ENCODE data around the gene OLA1. TPM values are rescaled to one million over a fixed set of nuclear protein-coding genes. Genes with fewer than 3 reads are reported as not detected.

The OLA1 gene
- total and polyA plus RNA-seq, 2 of the 13 experiments (the other 11 are each of a cell fraction or from before 2014, with no cell fraction given): 153 to 241 TPM

DNA sequence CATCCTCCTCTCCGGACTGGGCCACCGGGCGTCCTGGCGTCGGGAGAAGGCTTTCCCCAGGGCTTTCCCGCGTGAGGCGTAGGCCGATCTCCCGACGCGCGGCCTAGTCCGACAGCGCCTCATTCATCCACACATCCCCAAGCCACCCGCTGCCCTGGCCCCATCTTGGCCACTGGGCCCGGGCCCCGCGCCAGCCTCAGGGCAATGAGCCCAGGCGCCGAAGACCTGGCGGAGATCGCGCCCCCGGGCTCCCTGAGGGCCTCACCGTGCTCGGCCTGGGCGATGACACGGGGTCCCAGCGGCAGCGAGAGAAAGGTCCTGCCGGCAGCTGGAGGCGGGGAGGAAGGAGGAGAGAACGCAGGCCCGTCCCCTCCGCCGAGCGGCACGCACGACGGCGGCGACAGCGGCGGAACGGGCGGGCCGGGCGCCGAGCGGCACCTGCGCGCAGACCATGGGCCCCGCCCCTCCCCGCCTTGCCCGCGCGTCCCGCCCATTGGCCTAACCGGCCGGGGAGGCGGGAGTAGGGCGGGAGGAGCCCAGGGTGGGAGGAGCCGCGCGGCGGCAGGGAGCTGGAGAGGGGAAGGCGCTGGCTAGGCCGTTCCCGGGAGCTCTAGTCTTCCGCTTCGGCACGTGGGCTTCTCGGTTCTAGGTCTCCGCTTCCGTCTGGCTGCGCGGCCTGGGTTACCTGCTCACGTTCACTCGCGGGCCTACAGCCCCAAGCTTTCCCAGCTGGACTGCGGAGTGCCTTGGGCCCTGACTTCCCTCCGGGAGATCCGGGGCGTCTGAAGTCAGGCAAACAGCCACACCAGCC lies at the start of gene OLA1 (continued):
- TF ChIP-seq MAF1 (CRISPR knock-in tag; IDR thresholded peaks at IDR 0.05; ENCODE audit: borderline replicate concordance): no peak; the same call in 1 of the 2 replicates
- TF ChIP-seq REL (CRISPR knock-in tag; conservative IDR thresholded peaks at IDR 0.05): peak; percentile 92; the same call in 1 of the 2 replicates
- TF ChIP-seq KDM1A (CRISPR knock-in tag; IDR thresholded peaks at IDR 0.05): no peak
- TF ChIP-seq HIVEP1 (CRISPR knock-in tag; IDR thresholded peaks at IDR 0.05): peak; percentile 91
- TF ChIP-seq, protein P1, sequence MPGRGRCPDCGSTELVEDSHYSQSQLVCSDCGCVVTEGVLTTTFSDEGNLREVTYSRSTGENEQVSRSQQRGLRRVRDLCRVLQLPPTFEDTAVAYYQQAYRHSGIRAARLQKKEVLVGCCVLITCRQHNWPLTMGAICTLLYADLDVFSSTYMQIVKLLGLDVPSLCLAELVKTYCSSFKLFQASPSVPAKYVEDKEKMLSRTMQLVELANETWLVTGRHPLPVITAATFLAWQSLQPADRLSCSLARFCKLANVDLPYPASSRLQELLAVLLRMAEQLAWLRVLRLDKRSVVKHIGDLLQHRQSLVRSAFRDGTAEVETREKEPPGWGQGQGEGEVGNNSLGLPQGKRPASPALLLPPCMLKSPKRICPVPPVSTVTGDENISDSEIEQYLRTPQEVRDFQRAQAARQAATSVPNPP (CRISPR knock-in tag; IDR thresholded peaks at IDR 0.05): peak; percentile 71; the same call in 1 of the 2 replicates
- TF ChIP-seq, protein P2, sequence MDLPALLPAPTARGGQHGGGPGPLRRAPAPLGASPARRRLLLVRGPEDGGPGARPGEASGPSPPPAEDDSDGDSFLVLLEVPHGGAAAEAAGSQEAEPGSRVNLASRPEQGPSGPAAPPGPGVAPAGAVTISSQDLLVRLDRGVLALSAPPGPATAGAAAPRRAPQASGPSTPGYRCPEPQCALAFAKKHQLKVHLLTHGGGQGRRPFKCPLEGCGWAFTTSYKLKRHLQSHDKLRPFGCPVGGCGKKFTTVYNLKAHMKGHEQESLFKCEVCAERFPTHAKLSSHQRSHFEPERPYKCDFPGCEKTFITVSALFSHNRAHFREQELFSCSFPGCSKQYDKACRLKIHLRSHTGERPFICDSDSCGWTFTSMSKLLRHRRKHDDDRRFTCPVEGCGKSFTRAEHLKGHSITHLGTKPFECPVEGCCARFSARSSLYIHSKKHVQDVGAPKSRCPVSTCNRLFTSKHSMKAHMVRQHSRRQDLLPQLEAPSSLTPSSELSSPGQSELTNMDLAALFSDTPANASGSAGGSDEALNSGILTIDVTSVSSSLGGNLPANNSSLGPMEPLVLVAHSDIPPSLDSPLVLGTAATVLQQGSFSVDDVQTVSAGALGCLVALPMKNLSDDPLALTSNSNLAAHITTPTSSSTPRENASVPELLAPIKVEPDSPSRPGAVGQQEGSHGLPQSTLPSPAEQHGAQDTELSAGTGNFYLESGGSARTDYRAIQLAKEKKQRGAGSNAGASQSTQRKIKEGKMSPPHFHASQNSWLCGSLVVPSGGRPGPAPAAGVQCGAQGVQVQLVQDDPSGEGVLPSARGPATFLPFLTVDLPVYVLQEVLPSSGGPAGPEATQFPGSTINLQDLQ (CRISPR knock-in tag; IDR thresholded peaks at IDR 0.05): peak; percentile 17; the same call in 1 of the 2 replicates
- peak; percentile 94 for TF ChIP-seq ZNF879 (CRISPR knock-in tag; IDR thresholded peaks at IDR 0.05)
- TF ChIP-seq MAZ (IDR thresholded peaks at IDR 0.05; ENCODE audit: borderline replicate concordance, low read depth, low read length): no peak
- TF ChIP-seq MAZ (CRISPR knock-in tag; IDR thresholded peaks at IDR 0.05; ENCODE audit: low read depth): peak; percentile 62
- no peak; the same call in 1 of the 2 replicates for TF ChIP-seq MLLT10 (CRISPR knock-in tag; IDR thresholded peaks at IDR 0.05)
- TF ChIP-seq, protein P3, sequence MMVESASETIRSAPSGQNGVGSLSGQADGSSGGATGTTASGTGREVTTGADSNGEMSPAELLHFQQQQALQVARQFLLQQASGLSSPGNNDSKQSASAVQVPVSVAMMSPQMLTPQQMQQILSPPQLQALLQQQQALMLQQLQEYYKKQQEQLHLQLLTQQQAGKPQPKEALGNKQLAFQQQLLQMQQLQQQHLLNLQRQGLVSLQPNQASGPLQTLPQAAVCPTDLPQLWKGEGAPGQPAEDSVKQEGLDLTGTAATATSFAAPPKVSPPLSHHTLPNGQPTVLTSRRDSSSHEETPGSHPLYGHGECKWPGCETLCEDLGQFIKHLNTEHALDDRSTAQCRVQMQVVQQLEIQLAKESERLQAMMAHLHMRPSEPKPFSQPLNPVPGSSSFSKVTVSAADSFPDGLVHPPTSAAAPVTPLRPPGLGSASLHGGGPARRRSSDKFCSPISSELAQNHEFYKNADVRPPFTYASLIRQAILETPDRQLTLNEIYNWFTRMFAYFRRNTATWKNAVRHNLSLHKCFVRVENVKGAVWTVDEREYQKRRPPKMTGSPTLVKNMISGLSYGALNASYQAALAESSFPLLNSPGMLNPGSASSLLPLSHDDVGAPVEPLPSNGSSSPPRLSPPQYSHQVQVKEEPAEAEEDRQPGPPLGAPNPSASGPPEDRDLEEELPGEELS (CRISPR knock-in tag; IDR thresholded peaks at IDR 0.05): peak; percentile 55
- peak; percentile 46; the same call in 1 of the 2 replicates for TF ChIP-seq SETDB1 (CRISPR knock-in tag; IDR thresholded peaks at IDR 0.05; ENCODE audit: borderline replicate concordance)
- TF ChIP-seq ZNF572 (CRISPR knock-in tag; IDR thresholded peaks at IDR 0.05): peak; percentile 97
- TF ChIP-seq, protein P4, sequence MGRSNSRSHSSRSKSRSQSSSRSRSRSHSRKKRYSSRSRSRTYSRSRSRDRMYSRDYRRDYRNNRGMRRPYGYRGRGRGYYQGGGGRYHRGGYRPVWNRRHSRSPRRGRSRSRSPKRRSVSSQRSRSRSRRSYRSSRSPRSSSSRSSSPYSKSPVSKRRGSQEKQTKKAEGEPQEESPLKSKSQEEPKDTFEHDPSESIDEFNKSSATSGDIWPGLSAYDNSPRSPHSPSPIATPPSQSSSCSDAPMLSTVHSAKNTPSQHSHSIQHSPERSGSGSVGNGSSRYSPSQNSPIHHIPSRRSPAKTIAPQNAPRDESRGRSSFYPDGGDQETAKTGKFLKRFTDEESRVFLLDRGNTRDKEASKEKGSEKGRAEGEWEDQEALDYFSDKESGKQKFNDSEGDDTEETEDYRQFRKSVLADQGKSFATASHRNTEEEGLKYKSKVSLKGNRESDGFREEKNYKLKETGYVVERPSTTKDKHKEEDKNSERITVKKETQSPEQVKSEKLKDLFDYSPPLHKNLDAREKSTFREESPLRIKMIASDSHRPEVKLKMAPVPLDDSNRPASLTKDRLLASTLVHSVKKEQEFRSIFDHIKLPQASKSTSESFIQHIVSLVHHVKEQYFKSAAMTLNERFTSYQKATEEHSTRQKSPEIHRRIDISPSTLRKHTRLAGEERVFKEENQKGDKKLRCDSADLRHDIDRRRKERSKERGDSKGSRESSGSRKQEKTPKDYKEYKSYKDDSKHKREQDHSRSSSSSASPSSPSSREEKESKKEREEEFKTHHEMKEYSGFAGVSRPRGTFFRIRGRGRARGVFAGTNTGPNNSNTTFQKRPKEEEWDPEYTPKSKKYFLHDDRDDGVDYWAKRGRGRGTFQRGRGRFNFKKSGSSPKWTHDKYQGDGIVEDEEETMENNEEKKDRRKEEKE (IDR thresholded peaks at IDR 0.05): no peak
- peak; percentile 86 for TF ChIP-seq BHLHE40 (IDR thresholded peaks at IDR 0.05; ENCODE audit: low read length)
- TF ChIP-seq THYN1 (CRISPR knock-in tag; IDR thresholded peaks at IDR 0.05; ENCODE audit: borderline replicate concordance, low read depth): no peak
- TF ChIP-seq, protein P5, sequence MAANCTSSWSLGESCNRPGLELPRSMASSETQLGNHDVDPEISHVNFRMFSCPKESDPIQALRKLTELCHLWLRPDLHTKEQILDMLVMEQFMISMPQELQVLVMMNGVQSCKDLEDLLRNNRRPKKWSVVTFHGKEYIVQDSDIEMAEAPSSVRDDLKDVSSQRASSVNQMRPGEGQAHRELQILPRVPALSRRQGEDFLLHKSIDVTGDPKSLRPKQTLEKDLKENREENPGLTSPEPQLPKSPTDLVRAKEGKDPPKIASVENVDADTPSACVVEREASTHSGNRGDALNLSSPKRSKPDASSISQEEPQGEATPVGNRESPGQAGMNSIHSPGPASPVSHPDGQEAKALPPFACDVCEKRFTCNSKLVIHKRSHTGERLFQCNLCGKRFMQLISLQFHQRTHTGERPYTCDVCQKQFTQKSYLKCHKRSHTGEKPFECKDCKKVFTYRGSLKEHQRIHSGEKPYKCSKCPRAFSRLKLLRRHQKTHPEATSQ (CRISPR knock-in tag; IDR thresholded peaks at IDR 0.05; ENCODE audit: borderline replicate concordance): no peak; the same call in 1 of the 2 replicates
- TF ChIP-seq MED13 (CRISPR knock-in tag; IDR thresholded peaks at IDR 0.05): peak; percentile 75; the same call in 1 of the 2 replicates
- no peak; the same call in 1 of the 2 replicates for TF ChIP-seq BRCA1 (CRISPR knock-in tag; IDR thresholded peaks at IDR 0.05)

Data from HepG2 (cell line).